ENCODE data around the gene PREX1.

PREX1 gene

GRCh38 chr20:48651271-48651670, 176.5 kb downstream of the PREX1 start:
- Histone ChIP-seq H3K9ac (ENCODE audit: insufficient read length, low read depth) (no peak overlapping the region), H3K27me3 (ENCODE audit: insufficient read depth, insufficient read length) (no peaks in the 10 kb centered on the region), H3K4me1 (ENCODE audit: insufficient read depth, insufficient read length) (no peaks in the 10 kb centered on the region), H3K9me3 (ENCODE audit: insufficient read depth, low read length) (no peaks in the 10 kb centered on the region), H3K4me3 (ENCODE audit: insufficient read length, low read depth) (no peak overlapping the region), H3K36me3 (ENCODE audit: insufficient read depth, insufficient read length, low read length) (peaks cover 85% of the 10 kb centered on the region)
- no peak for DNase-seq (ENCODE audit: low read depth, low spot score)
- TF ChIP-seq YY1 (IDR thresholded peaks at IDR 0.05; ENCODE audit: insufficient read depth, insufficient read length) (no peak), ZNF274 (IDR thresholded peaks at IDR 0.05; ENCODE audit: low read depth, low read length) (no peak), SUZ12 (IDR thresholded peaks at IDR 0.05; ENCODE audit: extremely low read depth, insufficient read depth, insufficient read length) (no peak)

DNA sequence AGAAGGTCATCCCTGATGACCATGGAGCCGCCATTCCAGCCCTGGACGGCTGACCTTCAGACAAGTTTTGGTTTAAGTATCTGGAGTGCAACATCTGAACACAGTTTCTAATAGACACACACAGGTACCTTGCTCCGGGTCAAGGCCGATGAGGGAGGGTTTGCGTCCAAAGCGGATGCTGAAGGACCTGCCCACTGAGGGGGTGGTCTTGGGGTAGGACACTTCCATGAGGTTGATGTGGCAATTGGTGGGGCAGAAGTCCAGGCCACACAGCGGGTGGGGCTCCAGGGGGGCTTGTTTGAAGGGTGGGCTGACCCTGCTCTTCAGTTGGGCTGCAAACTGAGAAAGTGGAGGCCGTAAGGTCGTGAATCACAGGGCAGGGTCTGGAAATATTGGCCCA, 177.9 kb downstream of the PREX1 start:
- H3K36me3 ChIP-seq (ENCODE audit: insufficient read depth, insufficient read length, low read length) = peaks cover 86% of the 10 kb centered on the region
- DNase-seq (ENCODE audit: low read depth, low spot score) = no peak
- no peaks in the 10 kb centered on the region for H3K9me3 ChIP-seq (ENCODE audit: insufficient read depth, low read length)
- TF ChIP-seq YY1 (IDR thresholded peaks at IDR 0.05; ENCODE audit: insufficient read depth, insufficient read length) (no peak), ZNF274 (IDR thresholded peaks at IDR 0.05; ENCODE audit: low read depth, low read length) (no peak), SUZ12 (IDR thresholded peaks at IDR 0.05; ENCODE audit: extremely low read depth, insufficient read depth, insufficient read length) (no peak)
- H3K4me3 ChIP-seq (ENCODE audit: insufficient read length, low read depth) = no peak overlapping the region
- H3K27me3 ChIP-seq (ENCODE audit: insufficient read depth, insufficient read length) = no peaks in the 10 kb centered on the region
- H3K4me1 ChIP-seq (ENCODE audit: insufficient read depth, insufficient read length) = no peaks in the 10 kb centered on the region
- no peak overlapping the region for H3K9ac ChIP-seq (ENCODE audit: insufficient read length, low read depth)

- H3K27me3 ChIP-seq (ENCODE audit: insufficient read depth, insufficient read length) = no peaks in the 10 kb centered on the region
- H3K9me3 ChIP-seq (ENCODE audit: insufficient read depth, low read length) = no peaks in the 10 kb centered on the region
- no peak overlapping the region for H3K4me3 ChIP-seq (ENCODE audit: insufficient read length, low read depth)
- H3K9ac ChIP-seq (ENCODE audit: insufficient read length, low read depth) = no peak overlapping the region
- peaks cover 83% of the 10 kb centered on the region for H3K36me3 ChIP-seq (ENCODE audit: insufficient read depth, insufficient read length, low read length)
- no peaks in the 10 kb centered on the region for H3K4me1 ChIP-seq (ENCODE audit: insufficient read depth, insufficient read length)
- no peak for DNase-seq (ENCODE audit: low read depth, low spot score)
- no peak for TF ChIP-seq SUZ12 (IDR thresholded peaks at IDR 0.05; ENCODE audit: extremely low read depth, insufficient read depth, insufficient read length)
- TF ChIP-seq ZNF274 (IDR thresholded peaks at IDR 0.05; ENCODE audit: low read depth, low read length) = no peak
- TF ChIP-seq YY1 (IDR thresholded peaks at IDR 0.05; ENCODE audit: insufficient read depth, insufficient read length) = no peak
Measured at GRCh38 chr20:48649104-48649626, 178.6 kb downstream of the PREX1 start.

DNA sequence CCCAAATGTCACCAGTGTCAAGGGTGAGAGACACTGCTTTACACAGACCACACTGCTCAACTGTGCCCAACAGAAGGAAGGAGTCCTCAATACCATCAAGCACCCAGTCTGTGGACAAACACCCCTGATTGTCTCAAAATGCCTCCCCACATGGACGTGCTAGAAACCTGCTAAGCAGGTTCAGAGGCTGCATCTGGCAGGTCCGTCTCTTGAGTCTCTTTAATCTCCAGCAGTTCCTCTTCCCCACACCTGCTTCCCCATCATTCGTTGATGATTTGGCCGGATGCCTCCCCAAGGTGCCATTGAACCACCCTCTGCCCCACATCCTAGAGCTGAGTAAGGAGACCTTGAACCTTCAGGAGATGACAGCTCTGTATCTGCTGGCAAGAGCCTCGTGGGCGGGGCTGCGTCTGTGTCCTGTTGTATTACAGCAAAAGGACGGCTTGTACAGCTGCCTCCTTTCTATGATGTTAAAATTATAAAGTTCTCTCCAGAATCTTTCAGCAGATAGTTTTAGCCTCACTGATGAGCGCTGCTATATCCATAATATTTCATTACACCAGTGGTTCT, 179.2 kb downstream of the PREX1 start:
- Histone ChIP-seq H3K4me1 (ENCODE audit: insufficient read depth, insufficient read length) (no peaks in the 10 kb centered on the region), H3K36me3 (ENCODE audit: insufficient read depth, insufficient read length, low read length) (peaks cover 77% of the 10 kb centered on the region), H3K27me3 (ENCODE audit: insufficient read depth, insufficient read length) (no peaks in the 10 kb centered on the region), H3K9me3 (ENCODE audit: insufficient read depth, low read length) (no peaks in the 10 kb centered on the region), H3K9ac (ENCODE audit: insufficient read length, low read depth) (no peak overlapping the region), H3K4me3 (ENCODE audit: insufficient read length, low read depth) (no peak overlapping the region)
- no peak for DNase-seq (ENCODE audit: low read depth, low spot score)
- no peak for TF ChIP-seq SUZ12 (IDR thresholded peaks at IDR 0.05; ENCODE audit: extremely low read depth, insufficient read depth, insufficient read length)
- TF ChIP-seq ZNF274 (IDR thresholded peaks at IDR 0.05; ENCODE audit: low read depth, low read length) = no peak
- TF ChIP-seq YY1 (IDR thresholded peaks at IDR 0.05; ENCODE audit: insufficient read depth, insufficient read length) = no peak

DNA sequence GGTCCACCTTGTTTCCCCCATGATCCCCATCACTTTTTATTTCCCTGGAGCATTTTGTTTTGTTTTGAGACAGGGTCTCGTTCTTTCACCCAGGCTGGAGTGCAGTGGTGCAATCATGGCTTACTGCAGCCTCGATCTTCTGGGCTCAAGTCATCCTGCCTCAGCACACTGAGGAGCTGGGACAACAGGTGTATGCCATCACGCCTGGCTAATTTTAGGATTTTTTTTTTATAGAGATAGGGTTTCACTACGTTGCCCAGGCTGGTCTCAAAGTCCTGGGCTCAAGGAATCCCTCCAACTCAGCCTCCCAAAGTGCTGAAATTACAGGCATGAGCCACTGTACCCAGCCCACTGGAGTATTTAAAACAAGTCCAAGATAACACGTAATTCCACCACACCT, 179.9 kb downstream of the PREX1 start:
- DNase-seq (ENCODE audit: low read depth, low spot score) = no peak
- Histone ChIP-seq H3K9me3 (ENCODE audit: insufficient read depth, low read length) (no peaks in the 10 kb centered on the region), H3K36me3 (ENCODE audit: insufficient read depth, insufficient read length, low read length) (peaks cover 75% of the 10 kb centered on the region), H3K9ac (ENCODE audit: insufficient read length, low read depth) (no peak overlapping the region), H3K4me1 (ENCODE audit: insufficient read depth, insufficient read length) (no peaks in the 10 kb centered on the region), H3K4me3 (ENCODE audit: insufficient read length, low read depth) (no peak overlapping the region), H3K27me3 (ENCODE audit: insufficient read depth, insufficient read length) (no peaks in the 10 kb centered on the region)
- TF ChIP-seq SUZ12 (IDR thresholded peaks at IDR 0.05; ENCODE audit: extremely low read depth, insufficient read depth, insufficient read length) (no peak), ZNF274 (IDR thresholded peaks at IDR 0.05; ENCODE audit: low read depth, low read length) (no peak), YY1 (IDR thresholded peaks at IDR 0.05; ENCODE audit: insufficient read depth, insufficient read length) (no peak)

DNA sequence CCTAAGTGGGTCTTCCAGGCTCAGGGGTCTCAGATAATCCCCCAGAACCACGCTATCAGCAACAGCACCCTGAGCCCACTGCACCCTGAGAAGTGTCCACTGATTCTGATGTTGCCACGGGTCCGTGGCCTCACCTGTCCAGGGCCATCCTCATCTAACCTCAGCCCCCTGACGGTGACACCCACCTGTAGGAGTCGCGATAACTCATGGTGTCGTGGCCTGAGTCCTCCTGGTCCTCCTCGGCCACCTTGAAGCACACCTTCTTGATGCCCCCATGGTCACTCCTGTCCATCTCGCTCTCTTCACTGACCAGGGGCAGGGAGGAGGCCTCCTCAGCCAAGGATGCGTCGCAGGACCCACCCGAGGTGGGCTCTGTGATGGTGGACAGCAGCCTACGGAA, 182.1 kb downstream of the PREX1 start:
- Histone ChIP-seq H3K4me3 (ENCODE audit: insufficient read length, low read depth) (no peak overlapping the region), H3K27me3 (ENCODE audit: insufficient read depth, insufficient read length) (no peaks in the 10 kb centered on the region), H3K4me1 (ENCODE audit: insufficient read depth, insufficient read length) (no peaks in the 10 kb centered on the region), H3K9ac (ENCODE audit: insufficient read length, low read depth) (no peak overlapping the region), H3K36me3 (ENCODE audit: insufficient read depth, insufficient read length, low read length) (peaks cover 69% of the 10 kb centered on the region), H3K9me3 (ENCODE audit: insufficient read depth, low read length) (no peaks in the 10 kb centered on the region)
- no peak for DNase-seq (ENCODE audit: low read depth, low spot score)
- TF ChIP-seq ZNF274 (IDR thresholded peaks at IDR 0.05; ENCODE audit: low read depth, low read length) (no peak), YY1 (IDR thresholded peaks at IDR 0.05; ENCODE audit: insufficient read depth, insufficient read length) (no peak), SUZ12 (IDR thresholded peaks at IDR 0.05; ENCODE audit: extremely low read depth, insufficient read depth, insufficient read length) (no peak)

DNA sequence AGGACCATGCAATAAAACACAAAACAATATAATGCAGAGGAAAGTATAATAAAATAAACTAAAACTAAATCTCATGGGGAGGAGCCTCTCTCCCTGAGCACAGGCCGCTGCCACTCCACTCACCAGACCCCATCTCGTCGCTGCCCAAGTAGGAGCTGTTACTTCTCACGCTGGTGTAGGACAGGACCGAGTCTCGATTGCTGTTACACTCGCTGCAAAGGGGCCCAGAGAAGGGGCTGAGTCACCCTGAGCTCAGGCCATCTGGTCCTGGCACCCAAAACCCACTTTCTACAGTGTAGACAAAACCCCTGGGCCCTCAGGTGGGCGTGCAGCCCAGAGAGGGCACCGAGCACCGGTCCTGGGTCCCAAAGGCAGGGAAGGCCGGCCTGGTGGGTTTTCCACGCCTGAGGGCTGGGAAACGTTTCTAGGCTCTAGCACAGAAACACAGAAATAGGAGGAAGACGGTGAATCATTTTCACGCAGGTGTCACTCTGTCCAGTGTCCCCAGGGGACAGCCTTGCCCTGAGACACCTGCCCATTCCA, 183.4 kb downstream of the PREX1 start:
- no peak for DNase-seq (ENCODE audit: low read depth, low spot score)
- Histone ChIP-seq H3K4me1 (ENCODE audit: insufficient read depth, insufficient read length) (no peaks in the 10 kb centered on the region), H3K9me3 (ENCODE audit: insufficient read depth, low read length) (no peaks in the 10 kb centered on the region), H3K27me3 (ENCODE audit: insufficient read depth, insufficient read length) (no peaks in the 10 kb centered on the region), H3K9ac (ENCODE audit: insufficient read length, low read depth) (no peak overlapping the region), H3K4me3 (ENCODE audit: insufficient read length, low read depth) (no peak overlapping the region), H3K36me3 (ENCODE audit: insufficient read depth, insufficient read length, low read length) (peaks cover 68% of the 10 kb centered on the region)
- no peak for TF ChIP-seq YY1 (IDR thresholded peaks at IDR 0.05; ENCODE audit: insufficient read depth, insufficient read length)
- no peak for TF ChIP-seq ZNF274 (IDR thresholded peaks at IDR 0.05; ENCODE audit: low read depth, low read length)
- no peak for TF ChIP-seq SUZ12 (IDR thresholded peaks at IDR 0.05; ENCODE audit: extremely low read depth, insufficient read depth, insufficient read length)

Measured in NT2/D1 (cell line).